CD4-positive, alpha-beta memory T cell (primary cell): ENCODE results near the gene GJD3. TPM values are rescaled to one million over a fixed set of nuclear protein-coding genes. Genes with fewer than 3 reads are reported as not detected.

ENCODE experiments used
- CTCF ChIA-PET: fragments of 350-600 bp; sonication (Branson Sonifier 250); formaldehyde crosslinking; loops from one replicate; lab custom pipeline; 2021; ENCODE audit warnings: inconsistent platforms; ENCODE audit not compliant: partially characterized antibody; lab: Charles Lee
- POLR2A ChIA-PET: fragments of 350-600 bp; sonication (Branson Sonifier 250); formaldehyde crosslinking; loops from one replicate; lab custom pipeline; 2021; ENCODE audit not compliant: partially characterized antibody; lab: Charles Lee
- DNase-seq, 5 donors: peaks; one replicate each; pipeline versions ENCODE4 v3.0.0 to v3.0.0-alpha.2; 2020 to 2022; ENCODE audit warnings: mixed read lengths in 1 of 5
- H3K27ac ChIP-seq: one replicate; pipeline ENCODE4 v1.7.0; 2013; ENCODE audit warnings: low read depth, low read length
- H3K27me3 ChIP-seq: 2 replicates; pipeline ENCODE4 v1.7.0; 2013; ENCODE audit warnings: mild to moderate bottlenecking, low read length, moderate library complexity; ENCODE audit not compliant: insufficient read depth
- H3K36me3 ChIP-seq: 2 replicates; pipeline ENCODE4 v1.7.0; 2013; ENCODE audit warnings: mild to moderate bottlenecking, low read length, moderate library complexity; ENCODE audit not compliant: insufficient read depth
- H3K4me1 ChIP-seq: 2 replicates; pipeline ENCODE4 v1.7.0; 2013; ENCODE audit warnings: mild to moderate bottlenecking, low read length, moderate library complexity; ENCODE audit not compliant: insufficient read depth
- H3K4me3 ChIP-seq, 2 donors: one replicate each; pipeline ENCODE4 v1.7.0; 2013; ENCODE audit warnings: low read length in 2 of 2, mild to moderate bottlenecking in 1 of 2
- H3K9me3 ChIP-seq, 2 donors: one replicate each; pipeline ENCODE4 v1.7.0; 2013; ENCODE audit warnings: low read length in 2 of 2, control low read depth in 1 of 2; ENCODE audit not compliant: control insufficient read depth in 1 of 2
- H3K27ac Mint-ChIP-seq, 7 donors: one replicate each; pipeline ENCODE4 v1.8.0; 2020 to 2021; ENCODE audit warnings: mixed read lengths in 7 of 7, mild to moderate bottlenecking in 6 of 7, inconsistent platforms in 3 of 7, moderate library complexity in 3 of 7
- H3K27me3 Mint-ChIP-seq, 2 donors: one replicate each; pipeline ENCODE4 v1.8.0; 2020 to 2021; ENCODE audit warnings: mixed read lengths in 2 of 2
- H3K36me3 Mint-ChIP-seq, 2 donors: one replicate each; pipeline ENCODE4 v1.8.0; 2020 to 2021; ENCODE audit warnings: mixed read lengths in 2 of 2, inconsistent platforms in 1 of 2, mild to moderate bottlenecking in 1 of 2
- H3K4me1 Mint-ChIP-seq, 4 donors: one replicate each; pipeline ENCODE4 v1.8.0; 2020 to 2021; ENCODE audit warnings: mixed read lengths in 4 of 4, mild to moderate bottlenecking in 1 of 4
- H3K4me3 Mint-ChIP-seq, 8 donors: one replicate each; pipeline ENCODE4 v1.8.0; 2020 to 2021; ENCODE audit warnings: mixed read lengths in 8 of 8, mild to moderate bottlenecking in 7 of 8, moderate library complexity in 6 of 8, inconsistent platforms in 3 of 8
- H3K9me3 Mint-ChIP-seq, 8 donors: one replicate each; pipeline ENCODE4 v1.8.0; 2020 to 2021; ENCODE audit warnings: mixed read lengths in 8 of 8, mild to moderate bottlenecking in 5 of 8, inconsistent platforms in 3 of 8, moderate library complexity in 1 of 8
- intact Hi-C: fragments of 100-400 bp; cut with micrococcal nuclease; formaldehyde crosslinking; loops from one replicate; pipeline ENCODE4 v1.15.1; 2023
- polyA plus RNA-seq, 2 donors: library from polyadenylated mRNA; unstranded; fragments of 300-500 nt; fragmentation: Illumina TruSeq; gene quantifications; one replicate each; pipeline ENCODE4 v1.2.3, GENCODE V29; 2021
- total RNA-seq, 2 experiments: library from RNA; stranded (reverse); gene quantifications; one replicate each; pipeline ENCODE4 v1.2.3, GENCODE V29; 2021

The GJD3 gene
- total and polyA plus RNA-seq, 4 experiments from 2014 or later: not detected

- Histone ChIP-seq H3K36me3 (no peaks in the 10 kb centered on the region), H3K27me3 (no peaks in the 10 kb centered on the region), H3K4me1 (peaks cover 91% of the 10 kb centered on the region), H3K9me3 (no peaks in the 10 kb centered on the region), H3K27ac (peak overlapping the region; percentile 99), H3K4me3 (peak overlapping the region; percentile 80 to 95)
- Mint-ChIP-seq H3K27ac (peak overlapping the region; percentile 96 to 100 (median 99)), H3K4me3 (peak overlapping the region; percentile 91 to 98 (median 96)), H3K36me3 (peaks cover 0 to 46% of the 10 kb centered on the region in 2 donors), H3K4me1 (peaks cover 65 to 97% (median 77%) of the 10 kb centered on the region in 4 donors), H3K27me3 (peaks cover 1 to 3% of the 10 kb centered on the region in 2 donors), H3K9me3 (peaks cover 0 to 3% (median 0%) of the 10 kb centered on the region in 8 donors)
- CTCF ChIA-PET: interaction anchor here (0.9 to 18.7 kb wide), 8 partner anchors 16 to 211 kb away, joined by 3 to 252 read pairs (median 4); partner anchors contain the start of genes RARA and TOP2A
- intact Hi-C loops: loop anchor here (5.0 kb wide), 2 partner anchors 289 to 551 kb away; no protein-coding TSS in a partner anchor
- POLR2A ChIA-PET: interaction anchor here (0.8 to 37.1 kb wide), 18 partner anchors 13 to 289 kb away, joined by 3 to 1054 read pairs (median 7); partner anchors contain the start of genes NR1D1, RARA, TOP2A and WIPF2
- peak; percentile 73 to 97 (median 81) for DNase-seq
These were observed 40.9 kb downstream of the GJD3 start for GRCh38 chr17:40323391-40324381.

- Mint-ChIP-seq H3K4me3 (peak overlapping the region; percentile 91 to 98 (median 96)), H3K36me3 (peaks cover 0 to 46% of the 10 kb centered on the region in 2 donors), H3K27me3 (peaks cover 1 to 3% of the 10 kb centered on the region in 2 donors), H3K4me1 (peaks cover 59 to 95% (median 71%) of the 10 kb centered on the region in 4 donors), H3K27ac (peak overlapping the region; percentile 96 to 100 (median 99)), H3K9me3 (peaks cover 0 to 3% (median 0%) of the 10 kb centered on the region in 8 donors)
- intact Hi-C loops: loop anchor here (5.0 kb wide), 2 partner anchors 290 to 550 kb away; no protein-coding TSS in a partner anchor
- no peaks in the 10 kb centered on the region for H3K36me3 ChIP-seq
- H3K27me3 ChIP-seq: no peaks in the 10 kb centered on the region
- peak overlapping the region; percentile 99 for H3K27ac ChIP-seq
- POLR2A ChIA-PET: interaction anchor here (0.6 to 37.1 kb wide), 26 partner anchors 11 to 1366 kb away, joined by 3 to 1054 read pairs (median 4); partner anchors contain the start of genes EIF1, NR1D1, RARA and TOP2A
- peaks cover 84% of the 10 kb centered on the region for H3K4me1 ChIP-seq
- no peaks in the 10 kb centered on the region for H3K9me3 ChIP-seq
- peak overlapping the region; percentile 80 to 95 for H3K4me3 ChIP-seq
- DNase-seq: peak; percentile 97 to 98 (median 98)
- CTCF ChIA-PET: interaction anchor here (0.6 to 18.7 kb wide), 6 partner anchors 16 to 210 kb away, joined by 3 to 252 read pairs (median 8); partner anchors contain the start of gene RARA
These were observed 41.9 kb downstream of the GJD3 start for GRCh38 chr17:40322358-40323315.

- no peak for DNase-seq
- peaks cover 0 to 43% of the 10 kb centered on the region in 2 donors for H3K36me3 Mint-ChIP-seq
- peak overlapping the region; percentile 80 to 95 for H3K4me3 ChIP-seq
- H3K4me1 Mint-ChIP-seq: peaks cover 58 to 95% (median 71%) of the 10 kb centered on the region in 4 donors
- intact Hi-C loops: loop anchor here (5.0 kb wide), 2 partner anchors 290 to 550 kb away; no protein-coding TSS in a partner anchor
- H3K27me3 ChIP-seq: no peaks in the 10 kb centered on the region
- peaks cover 84% of the 10 kb centered on the region for H3K4me1 ChIP-seq
- peaks cover 0 to 3% (median 0%) of the 10 kb centered on the region in 8 donors for H3K9me3 Mint-ChIP-seq
- H3K27ac Mint-ChIP-seq: peak overlapping the region; percentile 96 to 100 (median 99)
- H3K4me3 Mint-ChIP-seq: peak overlapping the region; percentile 91 to 98 (median 96)
- peaks cover 1 to 3% of the 10 kb centered on the region in 2 donors for H3K27me3 Mint-ChIP-seq
- no peaks in the 10 kb centered on the region for H3K36me3 ChIP-seq
- H3K27ac ChIP-seq: peak overlapping the region; percentile 99
- POLR2A ChIA-PET: interaction anchor here (0.6 to 37.1 kb wide), 17 partner anchors 11 to 1367 kb away, joined by 3 to 1054 read pairs (median 4); partner anchors contain the start of genes EIF1, NR1D1, RARA and TOP2A
- CTCF ChIA-PET: interaction anchor here (1.2 to 18.7 kb wide), 5 partner anchors 12 to 33 kb away, joined by 3 to 252 read pairs (median 13); partner anchors contain the start of gene RARA
- no peaks in the 10 kb centered on the region for H3K9me3 ChIP-seq
These were observed 42.6 kb downstream of the GJD3 start for GRCh38 chr17:40321961-40322357.

- Histone ChIP-seq H3K4me1 (peaks cover 84% of the 10 kb centered on the region), H3K36me3 (no peaks in the 10 kb centered on the region), H3K4me3 (peak overlapping the region; percentile 80 to 95), H3K9me3 (no peaks in the 10 kb centered on the region), H3K27ac (peak overlapping the region; percentile 99), H3K27me3 (no peaks in the 10 kb centered on the region)
- DNase-seq: peak in 1 of 5 donors; percentile 41
- peak overlapping the region; percentile 91 to 98 (median 96) for H3K4me3 Mint-ChIP-seq
- intact Hi-C loops: loop anchor here (5.0 kb wide), 2 partner anchors 291 to 549 kb away; no protein-coding TSS in a partner anchor
- H3K9me3 Mint-ChIP-seq: peaks cover 0 to 3% (median 0%) of the 10 kb centered on the region in 8 donors
- ChIA-PET CTCF (interaction anchor here (1.2 to 18.7 kb wide), 5 partner anchors 12 to 33 kb away, joined by 3 to 252 read pairs (median 13); partner anchors contain the start of gene RARA), POLR2A (interaction anchor here (0.6 to 37.1 kb wide), 13 partner anchors 10 to 1367 kb away, joined by 3 to 1054 read pairs (median 7); partner anchors contain the start of genes EIF1, NR1D1 and RARA)
- H3K27ac Mint-ChIP-seq: peak overlapping the region; percentile 96 to 100 (median 99)
- peaks cover 57 to 92% (median 70%) of the 10 kb centered on the region in 4 donors for H3K4me1 Mint-ChIP-seq
- H3K36me3 Mint-ChIP-seq: peaks cover 0 to 43% of the 10 kb centered on the region in 2 donors
- H3K27me3 Mint-ChIP-seq: peaks cover 1 to 3% of the 10 kb centered on the region in 2 donors
These were observed 43.0 kb downstream of the GJD3 start for GRCh38 chr17:40321524-40321929.

- Mint-ChIP-seq H3K4me3 (peak overlapping the region; percentile 91 to 98 (median 96)), H3K27ac (peak overlapping the region; percentile 96 to 100 (median 99)), H3K4me1 (peaks cover 55 to 92% (median 70%) of the 10 kb centered on the region in 4 donors), H3K9me3 (peaks cover 0 to 3% (median 0%) of the 10 kb centered on the region in 8 donors), H3K27me3 (peaks cover 1 to 3% of the 10 kb centered on the region in 2 donors), H3K36me3 (peaks cover 0 to 43% of the 10 kb centered on the region in 2 donors)
- Histone ChIP-seq H3K4me3 (peak overlapping the region; percentile 80 to 95), H3K4me1 (peaks cover 84% of the 10 kb centered on the region), H3K36me3 (no peaks in the 10 kb centered on the region), H3K27ac (peak overlapping the region; percentile 99), H3K9me3 (no peaks in the 10 kb centered on the region), H3K27me3 (no peaks in the 10 kb centered on the region)
- ChIA-PET POLR2A (interaction anchor here (0.6 to 37.1 kb wide), 11 partner anchors 1 to 287 kb away, joined by 3 to 1054 read pairs (median 8); partner anchors contain the start of genes NR1D1, RARA and WIPF2), CTCF (interaction anchor here (1.0 to 18.7 kb wide), 7 partner anchors 13 to 34 kb away, joined by 3 to 252 read pairs (median 5); partner anchors contain the start of gene RARA)
- intact Hi-C loops: loop anchor here (5.0 kb wide), 2 partner anchors 291 to 549 kb away; no protein-coding TSS in a partner anchor
- DNase-seq: peak in 4 of 5 donors; percentile 42 to 84 (median 52)
These were observed 43.6 kb downstream of the GJD3 start for GRCh38 chr17:40320756-40321523.
